ENCODE measurements around the gene BTG4.

BTG4 gene

GRCh38 chr11:111512296-111513239 lies at the start of gene BTG4:
Gene BTG4, minus strand, starts transcription at chr11:111512386. Its CDS starts 13,610 bp downstream, at chr11:111498776.
- no peak for DNase-seq (ENCODE audit: low read depth)

- no peak for DNase-seq (ENCODE audit: low read depth)
These were observed 49.7 kb upstream of the BTG4 start for GRCh38 chr11:111561791-111562325.

GRCh38 chr11:111561306-111561705 lies 49.1 kb upstream of the BTG4 start:
- no peak for DNase-seq (ENCODE audit: low read depth)

GRCh38 chr11:111560800-111561199 lies 48.6 kb upstream of the BTG4 start:
- no peak for DNase-seq (ENCODE audit: low read depth)

GRCh38 chr11:111559800-111560464 lies 47.7 kb upstream of the BTG4 start:
- no peak for DNase-seq (ENCODE audit: low read depth)

- no peak for DNase-seq (ENCODE audit: low read depth)
These were observed 45.4 kb upstream of the BTG4 start for GRCh38 chr11:111557425-111558111.

GRCh38 chr11:111555255-111555654 lies 43.1 kb upstream of the BTG4 start:
- no peak for DNase-seq (ENCODE audit: low read depth)

GRCh38 chr11:111554532-111554931 lies 42.3 kb upstream of the BTG4 start:
- no peak for DNase-seq (ENCODE audit: low read depth)

GRCh38 chr11:111550258-111550657 lies 38.1 kb upstream of the BTG4 start:
- DNase-seq (ENCODE audit: low read depth), result no peak

- no peak for DNase-seq (ENCODE audit: low read depth)
These were observed 37.6 kb upstream of the BTG4 start for GRCh38 chr11:111549869-111550203.

GRCh38 chr11:111549196-111549868 lies 37.1 kb upstream of the BTG4 start:
- DNase-seq (ENCODE audit: low read depth), result no peak

- DNase-seq (ENCODE audit: low read depth), result no peak
These were observed 36.3 kb upstream of the BTG4 start for GRCh38 chr11:111548525-111548924.

- no peak for DNase-seq (ENCODE audit: low read depth)
These were observed 30.6 kb upstream of the BTG4 start for GRCh38 chr11:111542606-111543275.

GRCh38 chr11:111541254-111542061 lies 29.3 kb upstream of the BTG4 start:
- DNase-seq (ENCODE audit: low read depth), result no peak

GRCh38 chr11:111540937-111541253 lies 28.7 kb upstream of the BTG4 start:
- DNase-seq (ENCODE audit: low read depth), result no peak

GRCh38 chr11:111540114-111540936 lies 28.1 kb upstream of the BTG4 start, which contains the start of gene LAYN:
Gene LAYN, plus strand, starts transcription at chr11:111540720. Its CDS starts 124 bp downstream, at chr11:111540844.
- DNase-seq (ENCODE audit: low read depth), result no peak

GRCh38 chr11:111539426-111540113 lies 27.4 kb upstream of the BTG4 start:
- DNase-seq (ENCODE audit: low read depth), result no peak

- DNase-seq (ENCODE audit: low read depth), result no peak
These were observed 26.4 kb upstream of the BTG4 start for GRCh38 chr11:111538407-111539114.

All from stimulated activated CD8-positive, alpha-beta memory T cell treated with anti-CD3 and anti-CD28 coated beads, Interleukin-15, amount 100 ng/mL, for 1 hour (primary cell).